Measurements from ENCODE around the gene PTPRM.

Gene PTPRM

GRCh38 chr18:7607540-7608173, 40.5 kb downstream of the PTPRM start:
- no peaks in the 10 kb centered on the region for H3K36me3 ChIP-seq (replicated peaks; ENCODE audit: insufficient read depth, low read length)
- no peak overlapping the region for H3K4me2 ChIP-seq (ENCODE audit: low read depth, low read length)
- TF ChIP-seq CTCF (IDR thresholded peaks at IDR 0.05; ENCODE audit: low read length) (no peak), EZH2 (optimal IDR thresholded peaks at IDR 0.05; ENCODE audit: low read depth, low read length) (no peak), EZH2phosphoT487 (IDR thresholded peaks at IDR 0.05; ENCODE audit: low read length) (no peak)
- no peak overlapping the region for H2AFZ ChIP-seq (ENCODE audit: low read length)
- no peaks in the 10 kb centered on the region for H4K20me1 ChIP-seq (ENCODE audit: insufficient read depth, low read length)
- no peaks in the 10 kb centered on the region for H3K9me2 ChIP-seq (replicated peaks; ENCODE audit: insufficient read depth, low read length)
- no peaks in the 10 kb centered on the region for H3F3A ChIP-seq (ENCODE audit: insufficient read depth, low read length)
- H3K4me3 ChIP-seq (ENCODE audit: low read length) = no peak overlapping the region
- DNase-seq = no peak
- H3K9ac ChIP-seq (ENCODE audit: low read length) = no peak overlapping the region
- H3K27ac ChIP-seq (ENCODE audit: low read length) = no peak overlapping the region
- H3K79me2 ChIP-seq (ENCODE audit: low read length) = no peaks in the 10 kb centered on the region
- H3K27me3 ChIP-seq (replicated peaks; ENCODE audit: insufficient read depth, low read length) = no peaks in the 10 kb centered on the region
- no peaks in the 10 kb centered on the region for H3K4me1 ChIP-seq (ENCODE audit: low read length)
- no peaks in the 10 kb centered on the region for H3K9me3 ChIP-seq (replicated peaks; ENCODE audit: insufficient read depth, low read length)

- Histone ChIP-seq H3K4me1 (ENCODE audit: low read length) (no peaks in the 10 kb centered on the region), H3K4me3 (ENCODE audit: low read length) (no peak overlapping the region), H3K9me3 (replicated peaks; ENCODE audit: insufficient read depth, low read length) (no peaks in the 10 kb centered on the region), H3K27me3 (replicated peaks; ENCODE audit: insufficient read depth, low read length) (no peaks in the 10 kb centered on the region), H4K20me1 (ENCODE audit: insufficient read depth, low read length) (no peaks in the 10 kb centered on the region), H3K4me2 (ENCODE audit: low read depth, low read length) (no peak overlapping the region), H3K27ac (ENCODE audit: low read length) (no peak overlapping the region), H3K9ac (ENCODE audit: low read length) (no peak overlapping the region), H3F3A (ENCODE audit: insufficient read depth, low read length) (no peaks in the 10 kb centered on the region), H3K9me2 (replicated peaks; ENCODE audit: insufficient read depth, low read length) (no peaks in the 10 kb centered on the region), H2AFZ (ENCODE audit: low read length) (no peak overlapping the region), H3K79me2 (ENCODE audit: low read length) (no peaks in the 10 kb centered on the region), H3K36me3 (replicated peaks; ENCODE audit: insufficient read depth, low read length) (no peaks in the 10 kb centered on the region)
- TF ChIP-seq EZH2phosphoT487 (IDR thresholded peaks at IDR 0.05; ENCODE audit: low read length) (no peak), EZH2 (optimal IDR thresholded peaks at IDR 0.05; ENCODE audit: low read depth, low read length) (no peak), CTCF (IDR thresholded peaks at IDR 0.05; ENCODE audit: low read length) (no peak)
- no peak for DNase-seq
These were observed 41.0 kb downstream of the PTPRM start for GRCh38 chr18:7608174-7608550.

DNA sequence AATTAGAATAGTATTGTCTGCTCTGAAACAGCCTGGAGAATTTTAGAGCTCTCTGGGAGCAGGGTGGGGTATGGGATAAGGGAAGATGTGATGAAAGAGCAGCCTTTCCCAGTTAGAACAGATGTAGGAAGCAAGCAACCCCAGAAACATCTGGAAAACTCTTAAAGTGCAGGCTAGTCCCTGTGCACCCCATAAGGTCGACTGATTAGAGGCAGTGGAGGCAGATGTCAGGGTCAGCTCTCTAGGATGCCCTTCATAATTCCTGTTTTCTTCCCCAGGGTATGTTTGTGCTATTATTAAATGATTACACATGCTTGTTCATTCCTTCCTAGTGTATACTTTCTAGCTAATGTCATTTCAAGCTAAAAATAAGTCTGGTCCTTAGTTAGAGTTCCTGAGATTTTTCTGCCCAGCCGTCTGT, 41.7 kb downstream of the PTPRM start:
- Histone ChIP-seq H3F3A (ENCODE audit: insufficient read depth, low read length) (no peaks in the 10 kb centered on the region), H3K9me3 (replicated peaks; ENCODE audit: insufficient read depth, low read length) (no peaks in the 10 kb centered on the region), H3K9ac (ENCODE audit: low read length) (no peak overlapping the region), H3K27me3 (replicated peaks; ENCODE audit: insufficient read depth, low read length) (no peaks in the 10 kb centered on the region), H3K79me2 (ENCODE audit: low read length) (no peaks in the 10 kb centered on the region), H3K27ac (ENCODE audit: low read length) (no peak overlapping the region), H4K20me1 (ENCODE audit: insufficient read depth, low read length) (no peaks in the 10 kb centered on the region), H3K4me1 (ENCODE audit: low read length) (no peaks in the 10 kb centered on the region), H3K9me2 (replicated peaks; ENCODE audit: insufficient read depth, low read length) (no peaks in the 10 kb centered on the region), H2AFZ (ENCODE audit: low read length) (no peak overlapping the region), H3K36me3 (replicated peaks; ENCODE audit: insufficient read depth, low read length) (no peaks in the 10 kb centered on the region), H3K4me2 (ENCODE audit: low read depth, low read length) (no peak overlapping the region), H3K4me3 (ENCODE audit: low read length) (no peak overlapping the region)
- no peak for TF ChIP-seq CTCF (IDR thresholded peaks at IDR 0.05; ENCODE audit: low read length)
- TF ChIP-seq EZH2 (optimal IDR thresholded peaks at IDR 0.05; ENCODE audit: low read depth, low read length) = no peak
- TF ChIP-seq EZH2phosphoT487 (IDR thresholded peaks at IDR 0.05; ENCODE audit: low read length) = no peak
- no peak for DNase-seq
